ENCODE data around the gene NRBF2.

The NRBF2 gene

GRCh38 chr10:63103971-63104409 is 29.1 kb upstream of the NRBF2 start:
- Histone ChIP-seq H3K9ac (ENCODE audit: low read length) (no peak overlapping the region), H3K4me1 (ENCODE audit: insufficient read depth, low read length) (no peaks in the 10 kb centered on the region), H3K36me3 (ENCODE audit: insufficient read depth, low read length) (no peaks in the 10 kb centered on the region), H3K4me3 (ENCODE audit: low read depth in 1 of 2, low read length in 2 of 2) (no peak overlapping the region), H3K27ac (ENCODE audit: low read depth, low read length) (no peak overlapping the region), H3K9me3 (ENCODE audit: low read length) (no peaks in the 10 kb centered on the region), H3K27me3 (ENCODE audit: control insufficient read depth in 1 of 2, insufficient read depth in 2 of 2, low read length in 2 of 2) (no peaks in the 10 kb centered on the region)

GRCh38 chr10:63105225-63106110 is 27.7 kb upstream of the NRBF2 start:
- Histone ChIP-seq H3K36me3 (ENCODE audit: insufficient read depth, low read length) (no peaks in the 10 kb centered on the region), H3K4me3 (ENCODE audit: low read depth in 1 of 2, low read length in 2 of 2) (no peak overlapping the region), H3K4me1 (ENCODE audit: insufficient read depth, low read length) (no peaks in the 10 kb centered on the region), H3K9me3 (ENCODE audit: low read length) (no peaks in the 10 kb centered on the region), H3K9ac (ENCODE audit: low read length) (no peak overlapping the region), H3K27ac (ENCODE audit: low read depth, low read length) (no peak overlapping the region), H3K27me3 (ENCODE audit: control insufficient read depth in 1 of 2, insufficient read depth in 2 of 2, low read length in 2 of 2) (no peaks in the 10 kb centered on the region)

- H3K36me3 ChIP-seq (ENCODE audit: insufficient read depth, low read length) = no peaks in the 10 kb centered on the region
- H3K27me3 ChIP-seq (ENCODE audit: control insufficient read depth in 1 of 2, insufficient read depth in 2 of 2, low read length in 2 of 2) = no peaks in the 10 kb centered on the region
- no peaks in the 10 kb centered on the region for H3K4me1 ChIP-seq (ENCODE audit: insufficient read depth, low read length)
- no peaks in the 10 kb centered on the region for H3K9me3 ChIP-seq (ENCODE audit: low read length)
- H3K9ac ChIP-seq (ENCODE audit: low read length) = no peak overlapping the region
- H3K27ac ChIP-seq (ENCODE audit: low read depth, low read length) = no peak overlapping the region
- no peak overlapping the region for H3K4me3 ChIP-seq (ENCODE audit: low read depth in 1 of 2, low read length in 2 of 2)
These were observed 26.9 kb upstream of the NRBF2 start for GRCh38 chr10:63106111-63106755.

- H3K27ac ChIP-seq (ENCODE audit: low read depth, low read length) = no peak overlapping the region
- no peaks in the 10 kb centered on the region for H3K36me3 ChIP-seq (ENCODE audit: insufficient read depth, low read length)
- no peak overlapping the region for H3K4me3 ChIP-seq (ENCODE audit: low read depth in 1 of 2, low read length in 2 of 2)
- no peaks in the 10 kb centered on the region for H3K27me3 ChIP-seq (ENCODE audit: control insufficient read depth in 1 of 2, insufficient read depth in 2 of 2, low read length in 2 of 2)
- H3K9ac ChIP-seq (ENCODE audit: low read length) = no peak overlapping the region
- no peaks in the 10 kb centered on the region for H3K9me3 ChIP-seq (ENCODE audit: low read length)
- no peaks in the 10 kb centered on the region for H3K4me1 ChIP-seq (ENCODE audit: insufficient read depth, low read length)
These were observed 25.1 kb upstream of the NRBF2 start for GRCh38 chr10:63107943-63108437.

- H3K9ac ChIP-seq (ENCODE audit: low read length) = no peak overlapping the region
- peaks cover 19% of the 10 kb centered on the region for H3K4me1 ChIP-seq (ENCODE audit: insufficient read depth, low read length)
- H3K36me3 ChIP-seq (ENCODE audit: insufficient read depth, low read length) = no peaks in the 10 kb centered on the region
- no peaks in the 10 kb centered on the region for H3K9me3 ChIP-seq (ENCODE audit: low read length)
- no peak overlapping the region for H3K4me3 ChIP-seq (ENCODE audit: low read depth in 1 of 2, low read length in 2 of 2)
- no peaks in the 10 kb centered on the region for H3K27me3 ChIP-seq (ENCODE audit: control insufficient read depth in 1 of 2, insufficient read depth in 2 of 2, low read length in 2 of 2)
- no peak overlapping the region for H3K27ac ChIP-seq (ENCODE audit: low read depth, low read length)
These were observed 22.2 kb upstream of the NRBF2 start for GRCh38 chr10:63110940-63111339.

- Histone ChIP-seq H3K4me3 (ENCODE audit: low read depth in 1 of 2, low read length in 2 of 2) (no peak overlapping the region), H3K9me3 (ENCODE audit: low read length) (no peaks in the 10 kb centered on the region), H3K27ac (ENCODE audit: low read depth, low read length) (no peak overlapping the region), H3K27me3 (ENCODE audit: control insufficient read depth in 1 of 2, insufficient read depth in 2 of 2, low read length in 2 of 2) (no peaks in the 10 kb centered on the region), H3K4me1 (ENCODE audit: insufficient read depth, low read length) (peaks cover 25% of the 10 kb centered on the region), H3K36me3 (ENCODE audit: insufficient read depth, low read length) (no peaks in the 10 kb centered on the region), H3K9ac (ENCODE audit: low read length) (no peak overlapping the region)
These were observed 18.9 kb upstream of the NRBF2 start for GRCh38 chr10:63114031-63114814.

- H3K4me3 ChIP-seq (ENCODE audit: low read depth in 1 of 2, low read length in 2 of 2) = no peak overlapping the region
- H3K9ac ChIP-seq (ENCODE audit: low read length) = no peak overlapping the region
- no peaks in the 10 kb centered on the region for H3K27me3 ChIP-seq (ENCODE audit: control insufficient read depth in 1 of 2, insufficient read depth in 2 of 2, low read length in 2 of 2)
- peaks cover 25% of the 10 kb centered on the region for H3K4me1 ChIP-seq (ENCODE audit: insufficient read depth, low read length)
- no peaks in the 10 kb centered on the region for H3K9me3 ChIP-seq (ENCODE audit: low read length)
- H3K36me3 ChIP-seq (ENCODE audit: insufficient read depth, low read length) = no peaks in the 10 kb centered on the region
- peak overlapping the region; percentile 3 for H3K27ac ChIP-seq (ENCODE audit: low read depth, low read length)
These were observed 17.3 kb upstream of the NRBF2 start for GRCh38 chr10:63115732-63116383.

GRCh38 chr10:63116452-63117072 is 16.6 kb upstream of the NRBF2 start:
- H3K4me3 ChIP-seq (ENCODE audit: low read depth in 1 of 2, low read length in 2 of 2) = no peak overlapping the region
- no peaks in the 10 kb centered on the region for H3K27me3 ChIP-seq (ENCODE audit: control insufficient read depth in 1 of 2, insufficient read depth in 2 of 2, low read length in 2 of 2)
- no peaks in the 10 kb centered on the region for H3K9me3 ChIP-seq (ENCODE audit: low read length)
- H3K9ac ChIP-seq (ENCODE audit: low read length) = no peak overlapping the region
- H3K36me3 ChIP-seq (ENCODE audit: insufficient read depth, low read length) = no peaks in the 10 kb centered on the region
- no peak overlapping the region for H3K27ac ChIP-seq (ENCODE audit: low read depth, low read length)
- peaks cover 25% of the 10 kb centered on the region for H3K4me1 ChIP-seq (ENCODE audit: insufficient read depth, low read length)

GRCh38 chr10:63119041-63119440 is 14.1 kb upstream of the NRBF2 start:
- no peak overlapping the region for H3K4me3 ChIP-seq (ENCODE audit: low read depth in 1 of 2, low read length in 2 of 2)
- H3K9me3 ChIP-seq (ENCODE audit: low read length) = no peaks in the 10 kb centered on the region
- no peaks in the 10 kb centered on the region for H3K36me3 ChIP-seq (ENCODE audit: insufficient read depth, low read length)
- H3K9ac ChIP-seq (ENCODE audit: low read length) = no peak overlapping the region
- peaks cover 22% of the 10 kb centered on the region for H3K4me1 ChIP-seq (ENCODE audit: insufficient read depth, low read length)
- H3K27ac ChIP-seq (ENCODE audit: low read depth, low read length) = no peak overlapping the region
- no peaks in the 10 kb centered on the region for H3K27me3 ChIP-seq (ENCODE audit: control insufficient read depth in 1 of 2, insufficient read depth in 2 of 2, low read length in 2 of 2)

- no peaks in the 10 kb centered on the region for H3K36me3 ChIP-seq (ENCODE audit: insufficient read depth, low read length)
- no peaks in the 10 kb centered on the region for H3K9me3 ChIP-seq (ENCODE audit: low read length)
- no peak overlapping the region for H3K4me3 ChIP-seq (ENCODE audit: low read depth in 1 of 2, low read length in 2 of 2)
- H3K27ac ChIP-seq (ENCODE audit: low read depth, low read length) = no peak overlapping the region
- H3K9ac ChIP-seq (ENCODE audit: low read length) = no peak overlapping the region
- H3K4me1 ChIP-seq (ENCODE audit: insufficient read depth, low read length) = peaks cover 10% of the 10 kb centered on the region
- no peaks in the 10 kb centered on the region for H3K27me3 ChIP-seq (ENCODE audit: control insufficient read depth in 1 of 2, insufficient read depth in 2 of 2, low read length in 2 of 2)
These were observed 12.6 kb upstream of the NRBF2 start for GRCh38 chr10:63120554-63120953.

Data from muscle layer of colon (tissue), 2 donors.